Neutrophil (primary cell): ENCODE data around the gene PSMA6.
"Not testable (repeated sequence)": the region's sequence is repeated elsewhere in the genome, so short reads cannot be mapped to it uniquely, and the experiment has no call there.

ENCODE experiments used
- H3K27ac ChIP-seq: fragments of 200-600 bp; sonication (generic); 2 replicates; pipeline ENCODE4 v1.5.1; 2016; ENCODE audit warnings: mild to moderate bottlenecking, moderate library complexity
- H3K27me3 ChIP-seq: fragments of 200-600 bp; sonication (generic); 2 replicates; pipeline ENCODE4 v1.6.0; 2016; ENCODE audit warnings: mild to moderate bottlenecking
- H3K36me3 ChIP-seq: fragments of 200-600 bp; sonication (generic); 2 replicates; pipeline ENCODE4 v1.5.1; 2017
- H3K4me1 ChIP-seq, 2 experiments: fragments of 200-600 bp in 1 of 2; sonication (generic) in 1 of 2; 1 replicate in 1 of 2; 2 replicates in 1 of 2; pipeline versions ENCODE4 v1.5.1 to v1.6.1; 2013 to 2016; ENCODE audit warnings: low read depth in 1 of 2, low read length in 1 of 2, mild to moderate bottlenecking in 1 of 2, moderate library complexity in 1 of 2; ENCODE audit not compliant: control insufficient read depth in 1 of 2, insufficient read depth in 1 of 2
- H3K4me3 ChIP-seq, 2 experiments: fragments of 200-600 bp in 1 of 2; sonication (generic) in 1 of 2; 1 replicate in 1 of 2; 2 replicates in 1 of 2; pipeline ENCODE4 v1.5.1; 2013 to 2016; ENCODE audit warnings: low read depth in 1 of 2, low read length in 1 of 2, mild to moderate bottlenecking in 1 of 2, moderate library complexity in 1 of 2
- H3K9me3 ChIP-seq: fragments of 200-600 bp; sonication (generic); 2 replicates; pipeline ENCODE4 v1.5.1; 2016
- CTCF ChIP-seq: fragments of 200-600 bp; sonication (generic); IDR thresholded peaks from 2 replicates; pipeline ENCODE4 v1.5.1; 2016; ENCODE audit warnings: antibody characterized with exemption

PSMA6 gene

GRCh38 chr14:35355981-35356841, 64.0 kb downstream of the PSMA6 start:
- Histone ChIP-seq H3K36me3 (no peaks in the 10 kb centered on the region), H3K27me3 (no peaks in the 10 kb centered on the region), H3K9me3 (no peaks in the 10 kb centered on the region), H3K4me3 (no peak overlapping the region), H3K4me1 (peaks cover 21 to 24% of the 10 kb centered on the region in 2 experiments), H3K27ac (no peak overlapping the region)
- TF ChIP-seq CTCF: no peak

- H3K27ac ChIP-seq, H3K36me3 ChIP-seq, H3K4me3 ChIP-seq, H3K27me3 ChIP-seq, H3K9me3 ChIP-seq, H3K4me1 ChIP-seq: not testable (repeated sequence)
Observed at GRCh38 chr14:35359655-35360054, 67.5 kb downstream of the PSMA6 start.

- Histone ChIP-seq H3K36me3 (no peaks in the 10 kb centered on the region), H3K27ac (no peak overlapping the region), H3K9me3 (no peaks in the 10 kb centered on the region), H3K4me3 (no peak overlapping the region), H3K27me3 (no peaks in the 10 kb centered on the region), H3K4me1 (peaks cover 4 to 6% of the 10 kb centered on the region in 2 experiments)
- no peak for TF ChIP-seq CTCF
Observed at GRCh38 chr14:35361141-35361480, 68.9 kb downstream of the PSMA6 start.

- Histone ChIP-seq H3K27me3 (no peaks in the 10 kb centered on the region), H3K4me3 (no peak overlapping the region), H3K4me1 (peaks cover 16% of the 10 kb centered on the region in 2 experiments), H3K9me3 (no peaks in the 10 kb centered on the region), H3K27ac (no peak overlapping the region), H3K36me3 (no peaks in the 10 kb centered on the region)
- TF ChIP-seq CTCF: no peak
Observed at GRCh38 chr14:35362450-35362849, 70.3 kb downstream of the PSMA6 start.

GRCh38 chr14:35362911-35363374, 70.8 kb downstream of the PSMA6 start:
- H3K36me3 ChIP-seq: no peaks in the 10 kb centered on the region
- peaks cover 21% of the 10 kb centered on the region in 2 experiments for H3K4me1 ChIP-seq
- H3K9me3 ChIP-seq: no peaks in the 10 kb centered on the region
- no peaks in the 10 kb centered on the region for H3K27me3 ChIP-seq
- H3K27ac ChIP-seq: no peak overlapping the region
- no peak overlapping the region for H3K4me3 ChIP-seq
- TF ChIP-seq CTCF: no peak
